Measurements from ENCODE around the gene KHK. TPM values are rescaled to one million over a fixed set of nuclear protein-coding genes. Genes with fewer than 3 reads are reported as not detected.
A peak's percentile ranks its signal among the peaks of the same experiment; 100 is the strongest.

The KHK gene
- total and polyA plus RNA-seq, 9 of the 15 experiments (the other 6 are each of a cell fraction or from before 2014, with no cell fraction given), result 1.5 to 10.7 (median 5.2) TPM

DNA sequence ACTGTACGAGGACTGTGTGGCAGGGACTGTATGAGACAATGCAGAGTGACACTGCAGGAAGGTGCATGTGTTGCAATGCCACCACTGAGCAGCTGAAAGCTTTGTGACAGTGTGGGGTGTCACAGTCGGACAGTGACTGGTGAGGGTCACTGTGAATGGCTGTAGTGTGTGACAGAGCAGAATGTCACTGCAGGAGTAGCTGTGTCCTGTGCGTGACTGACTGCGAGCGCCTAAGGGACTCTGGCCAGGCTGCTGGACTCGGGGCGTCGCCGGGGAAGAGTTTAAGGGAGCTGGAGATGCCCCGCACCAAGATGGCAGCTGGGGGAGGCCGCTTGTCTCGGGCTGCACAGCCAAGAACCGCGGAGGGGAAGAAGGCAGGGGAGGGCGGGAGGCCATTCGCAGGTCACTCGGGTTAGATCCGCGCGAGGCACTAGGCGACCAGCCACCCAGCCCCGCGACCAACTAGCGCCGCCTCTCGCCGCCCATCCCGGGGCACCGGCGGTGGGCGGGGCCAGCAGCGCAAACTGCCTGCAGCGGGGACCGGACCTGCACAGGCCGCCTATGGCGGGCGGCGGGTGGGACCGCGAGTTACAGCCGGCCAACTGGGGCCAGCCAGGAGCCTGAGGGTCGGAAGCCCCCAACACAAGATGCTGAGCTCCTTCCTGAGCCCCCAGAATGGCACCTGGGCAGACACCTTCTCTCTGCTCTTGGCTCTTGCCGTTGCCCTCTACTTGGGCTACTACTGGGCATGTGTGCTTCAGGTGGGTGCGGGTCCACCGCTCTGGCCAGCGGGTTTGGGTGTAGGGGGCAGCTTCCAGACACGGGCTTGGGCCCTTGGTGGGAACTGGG lies 37.0 kb downstream of the KHK start, which contains the start of gene ABHD1 (continued):
- TF ChIP-seq ZNF324 (CRISPR knock-in tag; IDR thresholded peaks at IDR 0.05) (no peak), ZNF780A (CRISPR knock-in tag; IDR thresholded peaks at IDR 0.05) (no peak), MECOM (CRISPR knock-in tag; IDR thresholded peaks at IDR 0.05) (no peak), ZNF764 (CRISPR knock-in tag; IDR thresholded peaks at IDR 0.05; ENCODE audit: low read depth) (no peak), RBFOX2 (IDR thresholded peaks at IDR 0.05; ENCODE audit: low read depth, low read length) (peak; percentile 54), ZNF76 (CRISPR knock-in tag; IDR thresholded peaks at IDR 0.05; ENCODE audit: borderline replicate concordance) (no peak), MAFF (IDR thresholded peaks at IDR 0.05; ENCODE audit: low read length) (no peak), POLR2H (tag; IDR thresholded peaks at IDR 0.05; ENCODE audit: low read depth) (no peak), ARNT (IDR thresholded peaks at IDR 0.05) (no peak), ARID1B (IDR thresholded peaks at IDR 0.05) (no peak), THRAP3 (IDR thresholded peaks at IDR 0.05; ENCODE audit: borderline replicate concordance) (no peak), ZZZ3 (IDR thresholded peaks at IDR 0.05) (no peak), ELF2 (CRISPR knock-in tag; IDR thresholded peaks at IDR 0.05) (no peak), MXI1 (IDR thresholded peaks at IDR 0.05; ENCODE audit: low read depth, low read length) (no peak)
- TF ChIP-seq, protein P1, sequence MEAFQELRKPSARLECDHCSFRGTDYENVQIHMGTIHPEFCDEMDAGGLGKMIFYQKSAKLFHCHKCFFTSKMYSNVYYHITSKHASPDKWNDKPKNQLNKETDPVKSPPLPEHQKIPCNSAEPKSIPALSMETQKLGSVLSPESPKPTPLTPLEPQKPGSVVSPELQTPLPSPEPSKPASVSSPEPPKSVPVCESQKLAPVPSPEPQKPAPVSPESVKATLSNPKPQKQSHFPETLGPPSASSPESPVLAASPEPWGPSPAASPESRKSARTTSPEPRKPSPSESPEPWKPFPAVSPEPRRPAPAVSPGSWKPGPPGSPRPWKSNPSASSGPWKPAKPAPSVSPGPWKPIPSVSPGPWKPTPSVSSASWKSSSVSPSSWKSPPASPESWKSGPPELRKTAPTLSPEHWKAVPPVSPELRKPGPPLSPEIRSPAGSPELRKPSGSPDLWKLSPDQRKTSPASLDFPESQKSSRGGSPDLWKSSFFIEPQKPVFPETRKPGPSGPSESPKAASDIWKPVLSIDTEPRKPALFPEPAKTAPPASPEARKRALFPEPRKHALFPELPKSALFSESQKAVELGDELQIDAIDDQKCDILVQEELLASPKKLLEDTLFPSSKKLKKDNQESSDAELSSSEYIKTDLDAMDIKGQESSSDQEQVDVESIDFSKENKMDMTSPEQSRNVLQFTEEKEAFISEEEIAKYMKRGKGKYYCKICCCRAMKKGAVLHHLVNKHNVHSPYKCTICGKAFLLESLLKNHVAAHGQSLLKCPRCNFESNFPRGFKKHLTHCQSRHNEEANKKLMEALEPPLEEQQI (IDR thresholded peaks at IDR 0.05), result no peak
- TF ChIP-seq, protein P2, sequence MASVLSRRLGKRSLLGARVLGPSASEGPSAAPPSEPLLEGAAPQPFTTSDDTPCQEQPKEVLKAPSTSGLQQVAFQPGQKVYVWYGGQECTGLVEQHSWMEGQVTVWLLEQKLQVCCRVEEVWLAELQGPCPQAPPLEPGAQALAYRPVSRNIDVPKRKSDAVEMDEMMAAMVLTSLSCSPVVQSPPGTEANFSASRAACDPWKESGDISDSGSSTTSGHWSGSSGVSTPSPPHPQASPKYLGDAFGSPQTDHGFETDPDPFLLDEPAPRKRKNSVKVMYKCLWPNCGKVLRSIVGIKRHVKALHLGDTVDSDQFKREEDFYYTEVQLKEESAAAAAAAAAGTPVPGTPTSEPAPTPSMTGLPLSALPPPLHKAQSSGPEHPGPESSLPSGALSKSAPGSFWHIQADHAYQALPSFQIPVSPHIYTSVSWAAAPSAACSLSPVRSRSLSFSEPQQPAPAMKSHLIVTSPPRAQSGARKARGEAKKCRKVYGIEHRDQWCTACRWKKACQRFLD (CRISPR knock-in tag; IDR thresholded peaks at IDR 0.05), result no peak
- TF ChIP-seq, protein P3, sequence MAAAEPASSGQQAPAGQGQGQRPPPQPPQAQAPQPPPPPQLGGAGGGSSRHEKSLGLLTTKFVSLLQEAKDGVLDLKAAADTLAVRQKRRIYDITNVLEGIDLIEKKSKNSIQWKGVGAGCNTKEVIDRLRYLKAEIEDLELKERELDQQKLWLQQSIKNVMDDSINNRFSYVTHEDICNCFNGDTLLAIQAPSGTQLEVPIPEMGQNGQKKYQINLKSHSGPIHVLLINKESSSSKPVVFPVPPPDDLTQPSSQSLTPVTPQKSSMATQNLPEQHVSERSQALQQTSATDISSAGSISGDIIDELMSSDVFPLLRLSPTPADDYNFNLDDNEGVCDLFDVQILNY (CRISPR knock-in tag; IDR thresholded peaks at IDR 0.05), result no peak
- TF ChIP-seq, protein P4, sequence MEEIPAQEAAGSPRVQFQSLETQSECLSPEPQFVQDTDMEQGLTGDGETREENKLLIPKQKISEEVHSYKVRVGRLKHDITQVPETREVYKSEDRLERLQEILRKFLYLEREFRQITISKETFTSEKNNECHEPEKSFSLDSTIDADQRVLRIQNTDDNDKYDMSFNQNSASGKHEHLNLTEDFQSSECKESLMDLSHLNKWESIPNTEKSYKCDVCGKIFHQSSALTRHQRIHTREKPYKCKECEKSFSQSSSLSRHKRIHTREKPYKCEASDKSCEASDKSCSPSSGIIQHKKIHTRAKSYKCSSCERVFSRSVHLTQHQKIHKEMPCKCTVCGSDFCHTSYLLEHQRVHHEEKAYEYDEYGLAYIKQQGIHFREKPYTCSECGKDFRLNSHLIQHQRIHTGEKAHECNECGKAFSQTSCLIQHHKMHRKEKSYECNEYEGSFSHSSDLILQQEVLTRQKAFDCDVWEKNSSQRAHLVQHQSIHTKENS (CRISPR knock-in tag; IDR thresholded peaks at IDR 0.05), result no peak
- TF ChIP-seq, protein P5, sequence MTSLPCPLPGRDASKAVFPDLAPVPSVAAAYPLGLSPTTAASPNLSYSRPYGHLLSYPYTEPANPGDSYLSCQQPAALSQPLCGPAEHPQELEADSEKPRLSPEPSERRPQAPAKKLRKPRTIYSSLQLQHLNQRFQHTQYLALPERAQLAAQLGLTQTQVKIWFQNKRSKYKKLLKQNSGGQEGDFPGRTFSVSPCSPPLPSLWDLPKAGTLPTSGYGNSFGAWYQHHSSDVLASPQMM (CRISPR knock-in tag; IDR thresholded peaks at IDR 0.05), result no peak
